Activated naive CD4-positive, alpha-beta T cell treated with anti-CD3 and anti-CD28 coated beads, Interleukin-2, amount 50 U/mL, for 24 hours (primary cell): Measurements from ENCODE around the gene KRTAP5-6.

Experiments
- H3K27ac Mint-ChIP-seq: one replicate; pipeline ENCODE4 v1.8.0; 2021; ENCODE audit warnings: mild to moderate bottlenecking, mixed read lengths
- H3K27me3 Mint-ChIP-seq: one replicate; pipeline ENCODE4 v1.8.0; 2021; ENCODE audit warnings: mixed read lengths
- H3K36me3 Mint-ChIP-seq: one replicate; pipeline ENCODE4 v1.8.0; 2021; ENCODE audit warnings: mixed read lengths
- H3K4me1 Mint-ChIP-seq: one replicate; pipeline ENCODE4 v1.8.0; 2021; ENCODE audit warnings: mixed read lengths
- H3K4me3 Mint-ChIP-seq: one replicate; pipeline ENCODE4 v1.8.0; 2021; ENCODE audit warnings: mild to moderate bottlenecking, mixed read lengths
- H3K9me3 Mint-ChIP-seq: one replicate; pipeline ENCODE4 v1.8.0; 2021; ENCODE audit warnings: mixed read lengths

The KRTAP5-6 gene

GRCh38 chr11:1742869-1743584 is 46.0 kb downstream of the KRTAP5-6 start:
- Mint-ChIP-seq H3K27me3 (no peaks in the 10 kb centered on the region), H3K4me1 (no peaks in the 10 kb centered on the region), H3K9me3 (no peaks in the 10 kb centered on the region), H3K4me3 (no peak overlapping the region), H3K27ac (no peak overlapping the region), H3K36me3 (no peaks in the 10 kb centered on the region)

- H3K4me3 Mint-ChIP-seq, result no peak overlapping the region
- H3K27me3 Mint-ChIP-seq, result no peaks in the 10 kb centered on the region
- H3K9me3 Mint-ChIP-seq, result no peaks in the 10 kb centered on the region
- H3K36me3 Mint-ChIP-seq, result no peaks in the 10 kb centered on the region
- no peak overlapping the region for H3K27ac Mint-ChIP-seq
- H3K4me1 Mint-ChIP-seq, result no peaks in the 10 kb centered on the region
Observed at GRCh38 chr11:1743585-1744136, 46.7 kb downstream of the KRTAP5-6 start.

DNA sequence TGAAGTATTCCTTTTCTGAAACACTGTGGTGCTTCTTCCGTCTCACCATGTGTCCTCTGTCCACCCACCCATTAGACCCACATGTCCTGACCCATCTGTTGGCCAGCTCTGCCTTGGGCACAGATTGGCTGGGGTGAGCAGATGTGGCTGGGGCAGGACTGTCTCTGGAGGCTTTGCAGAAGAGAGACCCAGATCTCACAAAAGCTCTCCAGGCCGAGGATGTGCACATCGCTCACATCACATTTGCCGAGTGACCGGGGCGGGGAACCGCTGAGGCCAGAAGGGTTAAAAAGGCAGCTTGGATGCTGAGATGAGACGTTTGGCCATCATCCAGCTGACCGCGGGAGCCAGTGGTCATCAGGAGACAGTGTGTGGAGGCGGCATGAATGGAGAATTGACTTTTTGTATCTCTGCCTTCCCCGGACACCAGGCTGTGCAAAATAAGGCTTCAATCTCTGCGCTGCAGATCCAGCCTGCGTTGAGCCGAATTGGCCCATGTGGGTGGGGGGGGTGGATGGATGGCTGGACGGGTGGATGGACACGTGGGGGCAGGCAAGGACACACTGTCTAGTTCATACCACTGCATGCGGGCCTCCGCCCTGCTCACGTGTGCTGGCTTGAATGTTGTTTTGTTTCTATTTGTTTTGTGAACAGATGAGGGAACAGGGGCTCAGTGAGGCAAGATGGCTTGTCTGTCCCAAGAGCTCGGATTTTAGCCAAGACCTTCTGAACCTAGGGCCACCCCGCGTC is 47.3 kb downstream of the KRTAP5-6 start:
- Mint-ChIP-seq H3K27ac (no peak overlapping the region), H3K4me3 (no peak overlapping the region), H3K9me3 (no peaks in the 10 kb centered on the region), H3K4me1 (no peaks in the 10 kb centered on the region), H3K27me3 (no peaks in the 10 kb centered on the region), H3K36me3 (no peaks in the 10 kb centered on the region)

- Mint-ChIP-seq H3K36me3 (no peaks in the 10 kb centered on the region), H3K27ac (no peak overlapping the region), H3K4me3 (no peak overlapping the region), H3K4me1 (peaks cover 8% of the 10 kb centered on the region), H3K27me3 (peaks cover 6% of the 10 kb centered on the region), H3K9me3 (no peaks in the 10 kb centered on the region)
Observed at GRCh38 chr11:1744891-1745700, 48.1 kb downstream of the KRTAP5-6 start.

DNA sequence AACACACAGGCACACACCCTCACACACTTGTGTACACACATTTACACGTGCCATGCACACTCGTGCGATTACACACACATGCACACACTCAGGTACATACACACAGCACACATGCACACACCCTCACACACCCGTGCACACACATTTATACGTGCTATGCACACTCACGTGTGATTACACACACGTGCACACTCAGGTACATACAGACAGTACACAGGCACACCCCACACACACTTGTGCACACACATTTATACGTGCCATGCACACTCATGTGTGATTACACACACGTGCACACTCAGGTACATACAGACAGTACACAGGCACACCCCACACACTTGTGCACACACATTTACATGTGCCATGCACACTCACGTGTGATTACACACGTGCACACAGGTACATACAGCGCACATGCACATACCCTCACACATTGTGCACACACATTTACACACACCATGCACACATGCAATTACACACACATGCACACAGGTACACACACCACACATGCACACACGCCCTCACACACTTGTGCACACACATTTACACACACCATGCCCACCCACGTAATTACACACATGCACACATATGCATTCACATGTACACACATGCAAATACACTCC is 48.8 kb downstream of the KRTAP5-6 start:
- Mint-ChIP-seq H3K36me3 (no peaks in the 10 kb centered on the region), H3K9me3 (no peaks in the 10 kb centered on the region), H3K27me3 (peaks cover 11% of the 10 kb centered on the region), H3K27ac (peak overlapping the region; percentile 12), H3K4me3 (no peak overlapping the region), H3K4me1 (peaks cover 14% of the 10 kb centered on the region)

- Mint-ChIP-seq H3K9me3 (no peaks in the 10 kb centered on the region), H3K27me3 (peaks cover 11% of the 10 kb centered on the region), H3K27ac (no peak overlapping the region), H3K4me3 (no peak overlapping the region), H3K4me1 (peaks cover 14% of the 10 kb centered on the region), H3K36me3 (no peaks in the 10 kb centered on the region)
Observed at GRCh38 chr11:1746511-1746931, 49.5 kb downstream of the KRTAP5-6 start.

- H3K27ac Mint-ChIP-seq, result no peak overlapping the region
- peaks cover 11% of the 10 kb centered on the region for H3K27me3 Mint-ChIP-seq
- no peaks in the 10 kb centered on the region for H3K36me3 Mint-ChIP-seq
- H3K9me3 Mint-ChIP-seq, result no peaks in the 10 kb centered on the region
- peaks cover 19% of the 10 kb centered on the region for H3K4me1 Mint-ChIP-seq
- no peak overlapping the region for H3K4me3 Mint-ChIP-seq
Observed at GRCh38 chr11:1746956-1747752, 50.2 kb downstream of the KRTAP5-6 start.
